ENCODE measurements around the gene YWHAE.

- TF ChIP-seq CTCF (conservative IDR thresholded peaks at IDR 0.05; ENCODE audit: low read depth, low read length), result no peak
- TF ChIP-seq EZH2phosphoT487 (IDR thresholded peaks at IDR 0.05; ENCODE audit: borderline replicate concordance, low read length), result no peak
- TF ChIP-seq EZH2 (IDR thresholded peaks at IDR 0.05; ENCODE audit: low read length, unreplicated experiment), result no peak
Observed at GRCh38 chr17:1354030-1354429, 46.0 kb downstream of the YWHAE start.

Data from PC-3 (cell line).